GM12872 (cell line): ENCODE data around the gene SLC29A1.

Source experiments
- CTCF ChIP-seq: IDR thresholded peaks from 3 replicates; pipeline ENCODE4 v1.5.1; 2011; ENCODE audit warnings: low read depth, mild to moderate bottlenecking, low read length, moderate library complexity; ENCODE audit not compliant: insufficient read depth

SLC29A1 gene

GRCh38 chr6:44257753-44258324 lies 34.4 kb downstream of the SLC29A1 start:
- TF ChIP-seq CTCF = no peak

GRCh38 chr6:44258325-44258863 lies 35.0 kb downstream of the SLC29A1 start:
- no peak for TF ChIP-seq CTCF

- TF ChIP-seq CTCF = no peak
These were observed 35.5 kb downstream of the SLC29A1 start for GRCh38 chr6:44258921-44259320.

GRCh38 chr6:44260011-44260410 lies 36.6 kb downstream of the SLC29A1 start:
- TF ChIP-seq CTCF = no peak

- TF ChIP-seq CTCF = no peak
These were observed 37.3 kb downstream of the SLC29A1 start for GRCh38 chr6:44260451-44261297.

GRCh38 chr6:44261581-44261980 lies 38.2 kb downstream of the SLC29A1 start:
- no peak for TF ChIP-seq CTCF

GRCh38 chr6:44262467-44263353 lies 39.3 kb downstream of the SLC29A1 start:
- no peak for TF ChIP-seq CTCF
